ENCODE measurements around the gene DUSP16. TPM values are rescaled to one million over a fixed set of nuclear protein-coding genes. Genes with fewer than 3 reads are reported as not detected.

DUSP16 gene
- total and polyA plus RNA-seq, 2 of the 8 experiments (the other 6 are each of a cell fraction or from before 2014, with no cell fraction given), result 31.6 to 55.9 TPM

DNA sequence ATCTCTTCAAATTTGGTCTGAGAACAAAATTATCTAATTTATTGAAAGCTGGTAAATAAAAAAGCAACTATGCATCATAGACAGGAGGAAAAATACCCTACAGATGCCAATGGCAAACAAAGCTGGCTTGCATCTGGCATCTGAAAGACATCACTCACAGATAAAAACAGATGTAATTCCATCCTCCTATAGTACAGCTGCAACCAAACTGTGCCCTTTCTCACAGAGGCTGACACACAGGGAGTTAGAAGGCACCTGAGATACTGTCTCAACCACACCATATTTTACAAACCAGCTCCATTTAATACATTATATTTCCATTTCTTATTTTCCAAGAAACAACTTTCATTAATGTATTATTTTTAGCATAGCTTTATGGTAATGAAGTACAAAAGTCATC, 39.4 kb downstream of the DUSP16 start:
- DNase-seq (ENCODE audit: low read depth in 1 of 2, low spot score in 2 of 2), result no peak
- Histone ChIP-seq H3K23ac (ENCODE audit: insufficient read length) (no peak overlapping the region), H3K18ac (ENCODE audit: extremely low read depth, low read length) (no peak overlapping the region), H4K8ac (ENCODE audit: extremely low read depth, insufficient read depth, low read length) (no peak overlapping the region), H3K56ac (replicated peaks; ENCODE audit: insufficient read length, low read depth, low read length) (no peak overlapping the region), H3K79me1 (ENCODE audit: low read depth, low read length) (peaks cover 3% of the 10 kb centered on the region; the same call in 1 of the 2 replicates), H4K20me1 (replicated peaks in 1 of 2; ENCODE audit: control insufficient read depth in 1 of 2, insufficient read depth in 2 of 2, low read length in 2 of 2) (peaks cover 0 to 6% of the 10 kb centered on the region in 2 experiments), H2AK5ac (ENCODE audit: low read depth, low read length) (no peak overlapping the region), H2BK5ac (ENCODE audit: low read depth, low read length) (no peak overlapping the region), H2BK120ac (replicated peaks; ENCODE audit: low read depth, low read length) (no peak overlapping the region), H3K36me3 (ENCODE audit: control insufficient read depth in 2 of 4, insufficient read depth in 4 of 4, low read length in 3 of 4) (peaks cover 0 to 17% (median 8%) of the 10 kb centered on the region in 4 experiments; a peak in 4 of 8 replicates), H3K9ac (replicated peaks in 1 of 4; ENCODE audit: extremely low read depth in 1 of 4, low read depth in 3 of 4, low read length in 3 of 4) (no peak overlapping the region), H2BK20ac (ENCODE audit: low read length) (no peak overlapping the region), H3K4me2 (ENCODE audit: insufficient read depth in 1 of 2, low read depth in 2 of 2, low read length in 2 of 2) (no peak overlapping the region), H3K4me1 (replicated peaks in 1 of 4; ENCODE audit: control insufficient read depth in 3 of 4, insufficient read depth in 4 of 4, low read length in 3 of 4) (peaks cover 0 to 19% (median 15%) of the 10 kb centered on the region in 4 experiments; a peak in 6 of 7 replicates), H3K9me3 (ENCODE audit: insufficient read depth in 2 of 2, low read depth in 1 of 2, low read length in 1 of 2) (no peaks in the 10 kb centered on the region), H3K79me2 (ENCODE audit: control insufficient read depth in 1 of 2, insufficient read depth in 2 of 2, low read length in 2 of 2) (peaks cover 0 to 68% of the 10 kb centered on the region in 2 experiments; a peak in 3 of 4 replicates), H3K4me3 (ENCODE audit: extremely low read depth in 1 of 4, insufficient read depth in 2 of 4, low read depth in 3 of 4, low read length in 4 of 4) (no peak overlapping the region), H2BK12ac (ENCODE audit: low read depth, low read length) (no peak overlapping the region), H3K4ac (replicated peaks; ENCODE audit: insufficient read length, low read depth, low read length) (no peak overlapping the region), H3K23me2 (ENCODE audit: low read depth, low read length) (no peaks in the 10 kb centered on the region), H4K5ac (ENCODE audit: insufficient read length, low read depth, low read length) (no peak overlapping the region), H3K27me3 (replicated peaks in 1 of 4; ENCODE audit: control insufficient read depth in 3 of 4, extremely low read depth in 1 of 4, insufficient read depth in 3 of 4, low read length in 3 of 4) (no peaks in the 10 kb centered on the region), H4K91ac (replicated peaks; ENCODE audit: insufficient read length, low read length) (no peak overlapping the region), H2AFZ (ENCODE audit: low read length) (no peak overlapping the region), H3K14ac (ENCODE audit: insufficient read length) (no peak overlapping the region), H2BK15ac (ENCODE audit: low read length) (no peak overlapping the region), H3K27ac (ENCODE audit: low read depth, low read length) (no peak overlapping the region)
- CTCF ChIA-PET (ENCODE audit: partially characterized antibody), result interaction anchor here (0.8 to 1.2 kb wide), 2 partner anchors 157 to 213 kb away, joined by 3 read pairs; no protein-coding TSS in a partner anchor
- FAIRE-seq, result no peak
- POLR2A ChIA-PET (ENCODE audit: partially characterized antibody), result interaction anchor here (1.0 to 4.8 kb wide), 2 partner anchors 12 to 38 kb away, joined by 3 to 16 read pairs; no protein-coding TSS in a partner anchor
- TF ChIP-seq GTF2F1 (IDR thresholded peaks at IDR 0.05; ENCODE audit: borderline replicate concordance, low read depth, low read length) (no peak), SIRT6 (IDR thresholded peaks at IDR 0.05; ENCODE audit: low read length) (no peak), JUN (IDR thresholded peaks at IDR 0.05; ENCODE audit: low read depth, low read length) (no peak), SIX5 (IDR thresholded peaks at IDR 0.05; ENCODE audit: low read depth, low read length) (no peak), ZNF274 (IDR thresholded peaks at IDR 0.05; ENCODE audit: borderline replicate concordance, extremely low read depth, low read length) (no peak), RAD21 (IDR thresholded peaks at IDR 0.05 in 1 of 2, conservative IDR thresholded peaks at IDR 0.05 in 1 of 2; ENCODE audit: low read depth in 2 of 2, low read length in 2 of 2) (no peak), SRF (IDR thresholded peaks at IDR 0.05; ENCODE audit: low read depth, low read length) (no peak), NRF1 (IDR thresholded peaks at IDR 0.05; ENCODE audit: low read depth, low read length) (no peak), GABPA (IDR thresholded peaks at IDR 0.05; ENCODE audit: borderline replicate concordance, insufficient read depth, low read length) (no peak), SP1 (IDR thresholded peaks at IDR 0.05; ENCODE audit: low read depth, low read length) (no peak), SP2 (IDR thresholded peaks at IDR 0.05; ENCODE audit: low read length) (no peak), CTBP2 (IDR thresholded peaks at IDR 0.05; ENCODE audit: borderline replicate concordance, insufficient read depth, insufficient read length, low read length) (no peak), SIN3A (conservative IDR thresholded peaks at IDR 0.05 in 1 of 2, IDR thresholded peaks at IDR 0.05 in 1 of 2; ENCODE audit: low read depth in 1 of 2, low read length in 2 of 2) (no peak)
- TF ChIP-seq, protein P1, sequence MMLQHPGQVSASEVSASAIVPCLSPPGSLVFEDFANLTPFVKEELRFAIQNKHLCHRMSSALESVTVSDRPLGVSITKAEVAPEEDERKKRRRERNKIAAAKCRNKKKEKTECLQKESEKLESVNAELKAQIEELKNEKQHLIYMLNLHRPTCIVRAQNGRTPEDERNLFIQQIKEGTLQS (IDR thresholded peaks at IDR 0.05; ENCODE audit: insufficient read depth, low read depth, low read length), result no peak
